Caki2 (cell line): ENCODE results near the gene WBP2NL. TPM values are rescaled to one million over a fixed set of nuclear protein-coding genes. Genes with fewer than 3 reads are reported as not detected.
"Not testable (repeated sequence)": the region's sequence is repeated elsewhere in the genome, so short reads cannot be mapped to it uniquely, and the experiment has no call there.

Experiments
- DNase-seq: peaks from one replicate; pipeline ENCODE4 v3.0.0-alpha.2; 2015; ENCODE audit warnings: low read depth
- in situ Hi-C: cut with HindIII; loops from 2 replicates; pipeline ENCODE4 v1.10.0; 2016; ENCODE audit warnings: low sequenced_read_pairs, low pct_unique_long_range_greater_than_20kb, mixed read lengths
- total RNA-seq: library from RNA; depleted of rRNA; stranded (reverse); fragments of >200 nt; shearing (Covaris generic); gene quantifications from 2 replicates; pipeline ENCODE4 v1.2.3, GENCODE V29; 2014; ENCODE audit warnings: low replicate concordance; rRNA removed

Gene WBP2NL
- 3.2 and 35.9 TPM in 2 replicates for total RNA-seq

- in situ Hi-C loops = no loop called here
- DNase-seq = peak; percentile 98
These were observed at the start of gene WBP2NL for GRCh38 chr22:41998361-41999261. Gene WBP2NL (plus strand): TSS chr22:41998788. CDS start chr22:41998819, 31 bp downstream.

GRCh38 chr22:41948928-41949296 lies 49.7 kb upstream of the WBP2NL start:
- in situ Hi-C loops, DNase-seq: not testable (repeated sequence)

GRCh38 chr22:41949297-41949965 lies 49.2 kb upstream of the WBP2NL start:
- in situ Hi-C loops = no loop called here
- DNase-seq = no peak

DNA sequence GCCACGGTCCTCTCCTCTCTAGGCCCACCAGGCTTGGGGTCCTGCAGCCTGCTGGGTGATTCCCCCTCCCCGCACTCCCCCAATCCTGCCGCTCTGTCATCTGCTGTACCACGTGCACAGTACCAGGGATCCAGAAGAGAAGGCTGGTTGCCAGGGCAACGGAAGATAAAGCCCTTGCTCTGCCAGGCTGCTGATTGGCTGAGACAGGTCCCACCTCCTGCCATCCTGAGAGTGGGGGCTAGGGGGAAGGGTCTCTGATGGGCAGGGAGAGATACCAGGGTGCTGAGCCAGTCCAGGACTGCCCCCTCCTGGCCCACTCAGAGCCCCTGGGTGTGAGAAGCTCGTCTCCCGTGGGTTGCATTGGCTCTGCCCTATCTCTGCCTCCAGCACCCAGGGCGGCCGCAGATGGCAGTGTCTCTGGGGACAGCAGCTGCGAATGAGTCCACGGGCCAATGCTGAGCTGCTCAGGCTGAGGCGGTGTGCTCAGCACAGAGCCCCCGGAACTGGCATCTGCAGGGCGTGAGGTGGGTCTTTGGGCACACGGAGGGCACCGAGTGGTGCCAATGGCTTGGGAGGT lies 46.6 kb upstream of the WBP2NL start, which contains the start of gene SMIM45:
Gene SMIM45 (plus strand): TSS at position 253 of the 577 bp plus-strand sequence.
- in situ Hi-C loops = no loop called here
- no peak for DNase-seq

DNA sequence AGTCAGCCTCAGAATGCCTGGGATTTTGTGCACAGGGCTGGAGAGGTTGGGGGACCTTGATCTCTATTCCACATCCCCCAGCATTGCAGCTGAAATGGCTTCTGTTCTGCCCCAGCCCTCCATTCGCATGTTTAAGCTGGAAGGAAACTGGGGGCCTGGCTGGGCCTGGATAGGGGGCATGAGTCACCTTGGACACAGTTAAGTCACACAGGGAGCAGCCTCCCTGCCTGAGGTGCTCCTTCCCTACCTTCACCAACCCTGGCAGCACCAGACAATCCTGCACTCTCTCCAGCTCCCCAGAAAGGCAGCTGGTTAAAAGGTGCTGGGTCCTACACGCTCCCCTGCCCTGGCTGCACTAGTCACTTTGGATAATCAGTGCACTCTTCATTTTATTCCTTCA lies 45.9 kb upstream of the WBP2NL start:
- no peak for DNase-seq
- in situ Hi-C loops = no loop called here

- in situ Hi-C loops = no loop called here
- DNase-seq = no peak
These were observed 40.5 kb upstream of the WBP2NL start for GRCh38 chr22:41957941-41958556.

DNA sequence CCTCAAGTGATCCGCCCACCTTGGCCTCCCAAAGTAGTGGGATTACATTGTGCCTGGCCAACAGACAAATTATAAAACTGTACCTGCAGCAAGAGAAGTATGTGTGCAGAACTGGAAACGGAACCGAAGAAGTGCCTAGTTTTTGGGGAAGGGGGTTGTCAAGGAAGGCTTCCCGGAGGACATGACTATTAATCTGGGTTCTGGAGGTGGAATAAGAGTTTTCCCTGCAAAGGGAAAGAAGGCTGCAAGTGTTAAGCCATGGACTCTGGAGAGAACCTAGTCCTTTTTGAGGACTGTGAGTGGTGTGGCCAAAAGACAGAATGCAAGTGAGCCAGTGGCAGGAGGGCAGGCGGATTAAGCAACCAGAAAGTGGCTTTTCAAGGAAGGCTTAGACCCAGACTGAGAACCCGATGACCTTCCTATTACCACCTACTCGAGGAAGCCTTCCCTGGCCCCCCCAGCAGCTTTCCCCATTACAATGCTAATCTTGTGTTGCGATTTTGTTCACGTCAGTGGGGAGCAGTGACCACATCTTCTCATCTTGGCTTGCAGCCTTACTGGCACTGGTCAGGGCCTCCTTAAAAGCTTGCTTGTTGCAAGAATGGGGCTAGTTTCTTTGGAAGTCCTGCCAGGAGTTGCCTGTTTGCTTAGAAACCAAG lies 35.0 kb upstream of the WBP2NL start:
- in situ Hi-C loops = no loop called here
- no peak for DNase-seq

GRCh38 chr22:41964112-41964491 lies 34.5 kb upstream of the WBP2NL start:
- in situ Hi-C loops = no loop called here
- no peak for DNase-seq

- in situ Hi-C loops = no loop called here
These were observed 32.4 kb upstream of the WBP2NL start for GRCh38 chr22:41966225-41966606.

GRCh38 chr22:41966607-41967240 lies 31.9 kb upstream of the WBP2NL start:
- DNase-seq = peak; percentile 69
- in situ Hi-C loops = no loop called here

More at GRCh38 chr22:41966225-41966606, 32.4 kb upstream of the WBP2NL start:
- DNase-seq = no peak

GRCh38 chr22:41968601-41969000 lies 30.0 kb upstream of the WBP2NL start:
- DNase-seq = no peak
- in situ Hi-C loops = no loop called here

- no peak for DNase-seq
- in situ Hi-C loops = no loop called here
These were observed 29.4 kb upstream of the WBP2NL start, which contains the start of gene SEPTIN3 for GRCh38 chr22:41969110-41969646. Gene SEPTIN3 (plus strand): TSS chr22:41969443. CDS start chr22:41971493, 2,050 bp downstream.

DNA sequence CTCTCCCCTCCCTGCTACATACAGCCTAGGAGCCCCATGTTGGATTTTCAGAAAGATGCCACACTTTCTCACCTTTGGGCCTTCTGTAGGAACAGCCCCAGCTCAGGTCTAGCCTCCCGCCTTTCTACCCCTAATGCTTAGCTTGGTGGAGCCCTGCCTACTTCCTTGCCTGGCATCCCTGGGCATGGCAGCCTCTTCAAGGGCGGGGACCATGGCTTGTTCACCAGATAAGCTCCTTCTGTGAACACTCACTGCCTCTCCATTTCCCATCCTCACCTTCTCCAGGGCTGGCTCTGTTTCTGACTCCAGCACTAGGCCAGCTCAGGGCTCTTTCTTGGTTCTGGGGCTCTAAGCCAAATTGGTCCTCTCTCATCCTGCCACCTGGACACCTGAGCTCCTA lies 28.0 kb upstream of the WBP2NL start:
- no peak for DNase-seq
- in situ Hi-C loops = no loop called here

DNA sequence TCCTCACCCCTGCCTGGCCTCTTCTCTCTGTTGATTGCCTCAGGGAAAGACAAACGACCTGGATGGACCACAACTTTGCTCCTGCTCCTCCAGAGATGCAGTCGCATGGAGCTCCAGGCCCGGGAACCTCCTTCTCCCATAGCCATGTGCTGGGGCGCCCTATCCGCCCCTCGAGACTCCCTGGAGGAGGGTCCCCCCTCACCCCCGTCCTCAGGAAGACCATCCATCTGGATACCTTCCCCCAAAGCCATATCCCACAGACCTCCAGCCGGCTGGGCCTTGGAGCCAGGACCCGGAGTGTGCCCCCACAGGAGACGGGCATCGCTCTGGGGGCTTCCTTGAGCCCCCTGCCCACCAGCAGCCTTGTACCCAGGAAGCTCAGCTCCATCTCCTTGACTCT lies 27.2 kb upstream of the WBP2NL start:
- in situ Hi-C loops = no loop called here
- DNase-seq = no peak

DNA sequence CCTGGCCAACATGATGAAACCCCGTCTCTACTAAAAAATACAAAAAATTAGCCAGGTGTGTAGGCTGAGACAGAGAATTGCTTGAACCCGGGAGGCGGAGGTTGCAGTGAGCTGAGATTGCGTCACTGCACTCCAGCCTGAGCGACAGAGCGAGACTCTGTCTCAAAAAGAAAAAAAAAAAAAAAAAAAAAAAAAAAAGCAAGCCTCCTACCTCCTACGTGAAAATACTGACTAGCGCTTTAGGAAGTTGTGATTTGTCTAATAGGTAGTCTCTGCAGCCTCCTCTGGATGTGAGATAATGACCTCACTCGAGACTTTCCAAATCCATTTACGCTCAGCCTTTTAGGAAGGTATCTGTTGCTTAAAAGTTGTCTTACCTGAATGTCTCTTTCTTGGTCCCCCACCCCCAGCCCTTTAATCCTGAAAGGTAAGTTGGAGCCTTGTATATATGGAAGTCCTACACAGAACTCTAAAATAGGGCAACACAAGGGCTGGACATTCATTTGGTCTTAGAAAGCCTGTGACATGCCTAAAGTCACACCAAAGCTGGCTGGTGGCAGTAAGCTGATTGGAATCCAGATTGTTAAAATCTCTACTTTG lies 23.8 kb upstream of the WBP2NL start:
- in situ Hi-C loops = no loop called here
- DNase-seq = no peak

GRCh38 chr22:41975299-41976069 lies 23.1 kb upstream of the WBP2NL start:
- no peak for DNase-seq
- in situ Hi-C loops = no loop called here
